GM21576 (cell line): ENCODE measurements around the gene PPIL1.

Experiments used
- ATAC-seq: cut with Tn5 transposase; IDR thresholded peaks from one replicate; pipeline ENCODE4 v1.9.1; 2021; ENCODE audit warnings: mild to moderate bottlenecking, moderate library complexity; ENCODE audit not compliant: unreplicated experiment

Gene PPIL1

GRCh38 chr6:36837022-36837339, 37.6 kb downstream of the PPIL1 start:
- ATAC-seq: no peak

- ATAC-seq: no peak
Observed at GRCh38 chr6:36836111-36837021, 38.2 kb downstream of the PPIL1 start.

GRCh38 chr6:36834576-36835341, 39.8 kb downstream of the PPIL1 start:
- no peak for ATAC-seq

GRCh38 chr6:36833182-36833789, 41.3 kb downstream of the PPIL1 start:
- ATAC-seq: no peak

GRCh38 chr6:36832313-36832712, 42.3 kb downstream of the PPIL1 start:
- ATAC-seq: no peak

- no peak for ATAC-seq
Observed at GRCh38 chr6:36830577-36830976, 44.0 kb downstream of the PPIL1 start.

GRCh38 chr6:36829919-36830544, 44.6 kb downstream of the PPIL1 start:
- ATAC-seq: no peak

GRCh38 chr6:36827261-36828079, 47.1 kb downstream of the PPIL1 start:
- no peak for ATAC-seq

- no peak for ATAC-seq
Observed at GRCh38 chr6:36826520-36827227, 47.9 kb downstream of the PPIL1 start.

- no peak for ATAC-seq
Observed at GRCh38 chr6:36825994-36826393, 48.6 kb downstream of the PPIL1 start.

GRCh38 chr6:36825452-36825851, 49.2 kb downstream of the PPIL1 start:
- ATAC-seq: no peak

- no peak for ATAC-seq
Observed at GRCh38 chr6:36824253-36824652, 50.4 kb downstream of the PPIL1 start.

- no peak for ATAC-seq
Observed at GRCh38 chr6:36823421-36824096, 51.0 kb downstream of the PPIL1 start.

GRCh38 chr6:36822506-36823269, 51.9 kb downstream of the PPIL1 start:
- ATAC-seq: no peak

GRCh38 chr6:36821581-36822335, 52.8 kb downstream of the PPIL1 start:
- no peak for ATAC-seq

- ATAC-seq: no peak
Observed at GRCh38 chr6:36820700-36821580, 53.7 kb downstream of the PPIL1 start.

- no peak for ATAC-seq
Observed at GRCh38 chr6:36818756-36819155, 55.8 kb downstream of the PPIL1 start.
